AML-193 (cell line): ENCODE measurements around the gene KITLG.
"Not testable (repeated sequence)": the region's sequence is repeated elsewhere in the genome, so short reads cannot be mapped to it uniquely, and the experiment has no call there.

ENCODE experiments used
- DNase-seq, 2 experiments: peaks; one replicate each; lab custom pipeline; 2025; lab: John Stamatoyannopoulos, UW

Gene KITLG

DNA sequence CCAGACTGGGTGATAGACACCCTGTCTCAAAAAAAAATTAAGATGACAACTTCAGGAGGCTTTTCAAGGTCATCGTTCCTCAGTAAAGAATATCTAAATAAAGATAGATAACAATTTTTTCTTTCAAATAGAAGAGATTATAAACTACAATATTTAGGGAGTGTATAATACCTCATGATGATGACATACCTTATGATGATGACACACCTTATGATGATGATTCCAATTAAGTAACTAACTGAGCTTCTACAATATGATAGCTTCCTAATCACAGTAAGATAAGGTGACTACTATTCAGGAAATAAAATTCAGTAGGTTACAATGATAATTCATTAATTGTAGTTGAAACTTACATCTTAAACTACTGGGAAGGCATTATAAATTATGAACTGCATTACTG lies 40.4 kb downstream of the KITLG start:
- DNase-seq, result no peak

DNA sequence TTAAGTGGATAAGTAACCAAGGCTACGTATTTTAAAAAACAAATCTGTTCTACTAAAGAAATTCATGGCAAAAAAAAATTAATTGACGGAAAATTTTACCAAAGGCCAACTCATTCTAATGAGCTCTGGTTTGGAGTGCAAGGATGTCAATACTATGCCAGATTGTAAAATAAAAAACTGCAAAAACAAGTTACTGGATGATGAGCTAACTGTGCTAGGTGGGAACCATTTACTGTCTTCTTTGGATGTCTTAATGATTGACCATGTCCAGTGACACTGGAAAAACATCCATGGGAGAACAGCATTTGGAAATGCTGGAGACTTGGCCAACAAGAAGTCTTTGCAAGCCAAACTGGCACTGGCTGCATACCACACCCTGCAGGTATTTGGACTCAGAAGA lies 41.6 kb downstream of the KITLG start:
- DNase-seq, result no peak

DNA sequence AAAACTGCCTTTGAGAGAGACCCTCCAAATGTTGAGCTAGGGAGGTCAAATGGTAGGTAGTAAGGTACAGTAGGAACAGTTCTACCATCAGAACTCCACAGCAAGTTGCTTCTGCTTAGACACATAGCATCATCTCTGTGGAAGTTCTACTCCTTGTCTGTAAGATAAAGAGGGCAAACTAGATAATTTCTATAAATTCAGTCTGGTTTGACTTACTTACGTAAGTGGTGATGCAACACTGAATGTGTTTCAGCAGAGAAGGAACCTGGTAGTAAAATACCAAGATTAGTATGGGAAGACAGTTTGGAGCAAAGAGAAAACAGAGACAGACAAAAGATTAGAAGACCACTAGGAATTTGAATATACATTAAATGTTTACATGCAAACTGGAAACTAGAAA lies 42.0 kb downstream of the KITLG start:
- DNase-seq, result no peak

DNA sequence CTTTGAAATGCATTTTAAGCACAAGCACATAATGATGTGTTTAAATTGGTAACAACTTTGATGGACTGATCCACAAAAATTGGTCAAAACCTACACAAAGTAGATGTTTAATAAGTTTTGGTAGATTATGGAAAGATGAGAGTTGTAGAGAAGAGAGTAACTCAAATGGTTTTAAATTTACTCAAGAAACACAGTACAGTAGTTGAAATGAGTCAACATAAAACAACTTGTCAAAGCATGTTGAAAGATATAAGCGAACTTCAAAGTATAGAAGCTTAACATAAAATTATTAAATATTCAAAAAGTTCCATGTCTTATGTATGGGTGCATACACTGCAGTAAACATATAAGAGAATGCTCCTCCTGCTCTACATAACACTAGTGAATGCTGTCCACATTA lies 49.4 kb downstream of the KITLG start:
- no peak for DNase-seq

DNA sequence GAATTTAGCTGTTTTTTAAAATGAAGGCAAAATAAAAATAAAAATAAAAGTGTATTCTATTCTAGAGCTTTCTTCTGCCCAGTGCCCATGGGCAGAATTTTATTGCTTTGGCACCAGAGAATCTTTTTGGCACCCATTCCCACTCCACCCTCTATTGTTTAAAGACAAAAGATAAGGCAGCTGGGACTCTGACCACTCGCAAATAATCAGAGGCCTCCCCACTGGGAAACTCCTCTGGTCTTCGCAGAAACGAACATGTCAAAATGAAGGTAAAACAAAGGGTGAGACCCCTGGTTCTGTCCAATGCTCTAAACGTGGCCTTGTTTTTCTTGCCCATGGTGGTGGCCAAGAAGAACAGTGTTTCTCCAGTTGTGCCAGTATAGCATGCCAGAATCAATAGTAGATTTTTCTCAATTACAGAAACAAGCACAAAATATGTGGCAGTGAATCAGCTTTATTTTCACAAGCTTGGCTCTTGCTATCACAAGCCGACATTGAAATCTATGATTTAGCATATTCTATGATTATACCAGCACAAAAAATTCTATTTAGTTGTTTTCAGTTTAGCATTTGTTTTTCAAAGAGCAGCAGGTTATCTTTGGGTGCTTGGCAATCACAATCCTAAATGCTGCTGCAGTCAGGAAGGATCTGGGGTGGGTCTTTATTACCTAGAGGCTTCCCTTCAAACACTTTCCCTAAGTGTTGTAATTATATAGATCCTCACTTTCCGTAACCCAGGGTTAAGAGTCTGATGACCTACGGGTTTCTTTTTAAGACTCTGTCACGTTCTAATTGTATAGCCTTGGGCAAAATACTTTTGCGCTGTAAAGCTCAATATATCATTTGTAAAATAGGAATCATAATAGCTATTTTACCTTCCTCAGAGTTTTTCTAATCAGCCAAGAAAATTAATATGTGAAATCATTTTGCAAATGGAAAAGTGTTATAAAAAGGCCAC lies 50.5 kb downstream of the KITLG start:
- DNase-seq, result no peak

DNA sequence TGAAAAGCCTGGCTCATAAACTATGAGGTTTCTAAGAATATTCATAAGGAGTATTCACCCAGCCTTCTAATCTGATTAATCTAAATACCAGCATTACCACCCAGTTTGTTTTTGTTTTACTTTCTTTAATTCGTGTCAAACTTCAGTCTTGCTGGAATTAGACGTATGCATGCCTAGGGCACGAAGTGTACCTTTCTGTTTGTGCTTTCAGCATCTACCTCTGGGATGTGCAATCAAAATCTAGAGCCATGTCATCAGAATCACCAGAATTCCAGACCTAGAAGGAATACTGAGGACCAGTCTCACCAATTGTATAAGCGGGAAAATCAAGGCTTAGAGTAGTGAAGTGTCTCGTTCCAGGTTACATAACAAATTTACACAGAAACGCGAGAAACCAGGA lies 57.3 kb downstream of the KITLG start:
- DNase-seq, result no peak

DNA sequence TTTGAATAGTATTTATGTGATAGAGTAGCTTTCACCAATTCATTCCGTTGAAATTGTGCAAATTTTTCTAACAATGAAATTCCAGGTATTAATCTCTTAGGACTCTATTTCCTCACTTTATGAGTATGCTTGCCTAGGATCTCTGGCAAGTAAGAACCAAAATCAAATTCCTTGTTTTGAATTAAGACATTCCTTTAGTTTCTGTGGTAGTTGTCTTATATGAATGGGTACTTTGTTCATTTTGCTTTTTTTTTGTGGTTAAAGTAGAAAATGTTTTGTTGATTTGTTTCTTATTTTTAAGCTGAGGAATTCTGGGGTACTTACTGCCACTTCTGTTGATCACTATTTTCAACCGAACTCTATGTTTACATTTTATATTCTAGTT lies 59.8 kb downstream of the KITLG start:
- DNase-seq, result no peak

DNA sequence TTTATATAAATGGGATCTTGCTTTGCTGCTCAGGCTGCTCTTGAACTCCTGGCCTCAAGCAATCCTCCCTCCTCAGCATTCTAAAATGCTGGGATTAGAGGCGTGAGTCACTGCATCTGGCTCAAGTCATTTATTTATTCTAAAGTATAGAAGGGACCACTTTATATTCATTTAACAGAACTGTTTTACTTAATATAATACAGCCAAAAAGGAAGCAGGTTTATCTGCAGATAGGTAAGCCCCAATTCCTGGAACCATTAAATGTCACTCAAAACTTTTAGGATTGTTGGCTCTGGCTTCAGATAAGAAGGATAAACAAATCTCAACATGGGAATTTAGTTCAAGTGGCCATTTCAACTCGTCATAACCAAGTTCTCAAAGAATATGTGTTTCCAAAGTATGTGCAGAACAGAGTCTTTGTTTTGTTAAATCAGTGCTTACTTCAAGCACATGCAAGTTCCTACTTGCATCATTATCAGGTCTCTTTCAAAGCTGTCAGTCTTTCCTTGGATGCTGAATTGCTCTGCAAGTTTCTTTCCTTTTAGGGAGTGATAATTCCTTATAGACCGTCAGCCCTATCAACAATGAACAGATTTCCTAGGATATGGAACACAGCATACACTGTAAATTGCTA lies 60.4 kb downstream of the KITLG start:
- DNase-seq, result no peak

DNA sequence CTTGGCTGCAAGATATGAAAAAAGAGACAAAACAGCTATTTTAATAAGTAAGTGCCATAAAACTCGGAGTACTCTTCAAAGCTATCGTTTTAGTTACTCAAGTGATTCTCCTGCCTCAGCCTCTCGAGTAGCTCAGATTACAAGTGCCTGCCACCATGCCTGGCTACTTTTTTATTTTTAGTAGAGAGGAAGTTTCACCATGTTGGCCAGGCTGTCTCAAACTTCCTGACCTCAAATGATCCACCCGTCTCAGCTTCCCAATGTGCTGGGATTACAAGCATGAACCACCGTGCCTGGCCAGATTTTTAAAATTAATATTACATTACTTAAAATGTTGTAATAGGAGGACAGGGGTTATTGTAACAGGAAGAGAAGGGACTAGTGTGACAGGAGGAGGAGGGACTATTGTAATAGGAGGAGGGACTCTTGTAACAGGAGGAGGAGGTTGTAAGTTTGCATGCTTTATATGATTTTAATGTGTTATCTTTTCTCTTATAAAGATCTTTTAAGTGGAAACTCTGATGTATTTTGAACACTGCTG lies 61.3 kb downstream of the KITLG start:
- DNase-seq, result no peak

DNA sequence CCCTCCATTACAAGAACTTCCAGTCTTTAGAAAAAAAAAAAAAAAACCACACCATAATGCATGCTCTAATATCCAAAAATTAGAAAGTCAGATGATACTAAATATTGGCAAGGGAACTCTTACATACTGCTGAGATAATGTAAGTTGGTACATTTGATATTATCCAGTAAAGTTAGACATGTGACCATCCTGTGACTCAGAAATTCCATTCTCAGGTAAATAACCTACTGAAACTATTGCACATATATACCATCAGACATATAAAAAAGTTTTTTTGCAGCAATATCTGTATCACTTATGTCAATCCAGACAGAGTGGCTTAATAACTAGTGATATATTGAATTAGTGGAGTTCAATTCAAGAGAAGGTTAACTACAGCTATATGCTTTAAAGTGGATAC lies 63.5 kb downstream of the KITLG start:
- no peak for DNase-seq

DNA sequence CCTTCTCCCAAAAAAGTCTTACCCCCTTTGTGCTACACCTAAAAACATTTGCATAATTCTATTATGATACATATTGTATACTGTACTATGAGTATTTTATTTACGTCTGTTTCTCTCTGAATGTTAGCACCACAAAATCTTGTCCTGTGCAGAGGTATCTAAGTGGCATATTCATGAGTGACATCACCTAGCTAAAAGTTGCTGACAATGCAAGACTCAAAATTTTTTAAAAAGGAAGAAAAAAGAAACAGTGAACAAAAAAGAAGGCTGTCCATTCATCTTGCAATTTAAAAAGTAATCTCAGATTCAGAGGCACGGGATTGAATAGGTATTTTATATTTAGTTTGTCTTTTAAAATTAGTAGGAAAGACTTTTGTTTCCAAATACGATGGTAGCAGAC lies 69.4 kb downstream of the KITLG start:
- no peak for DNase-seq

DNA sequence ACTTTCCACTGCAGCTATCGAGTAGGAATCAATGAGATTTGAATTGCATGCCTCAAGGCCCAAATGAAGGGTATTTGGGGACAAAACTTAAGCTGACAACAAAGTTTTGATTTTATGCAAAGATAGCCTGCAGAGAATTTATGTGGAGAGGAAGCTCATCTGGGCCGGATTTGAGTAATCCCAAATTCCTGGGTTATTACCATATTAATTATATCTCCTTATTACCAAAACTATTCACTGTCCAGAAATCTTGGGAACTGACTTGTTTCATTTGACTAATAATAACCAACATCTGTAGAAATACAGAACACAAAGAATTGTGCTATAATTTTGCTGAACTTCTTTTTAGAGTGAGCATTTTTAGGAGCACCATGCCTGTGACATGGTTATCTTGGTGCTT lies 70.4 kb downstream of the KITLG start:
- DNase-seq, result no peak

DNA sequence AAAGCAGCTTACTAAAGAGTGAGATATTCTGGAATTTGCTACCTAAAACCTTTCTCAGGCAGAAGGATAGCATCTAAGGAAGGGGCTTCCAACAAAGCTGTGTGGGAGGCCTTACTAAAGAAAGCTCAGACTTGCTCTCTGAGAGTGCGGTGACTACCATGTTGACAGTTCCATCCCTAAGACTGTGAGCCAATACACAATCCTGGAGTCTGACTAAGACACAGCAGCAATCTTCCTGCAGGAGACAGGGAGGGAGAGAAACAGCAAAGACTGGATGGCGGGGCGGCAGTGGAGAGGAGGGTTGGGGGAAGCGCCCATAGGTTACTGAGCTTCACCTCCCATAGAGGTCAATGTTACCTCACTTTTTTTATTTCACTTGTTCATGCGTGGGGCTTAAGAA lies 70.9 kb downstream of the KITLG start:
- no peak for DNase-seq

DNA sequence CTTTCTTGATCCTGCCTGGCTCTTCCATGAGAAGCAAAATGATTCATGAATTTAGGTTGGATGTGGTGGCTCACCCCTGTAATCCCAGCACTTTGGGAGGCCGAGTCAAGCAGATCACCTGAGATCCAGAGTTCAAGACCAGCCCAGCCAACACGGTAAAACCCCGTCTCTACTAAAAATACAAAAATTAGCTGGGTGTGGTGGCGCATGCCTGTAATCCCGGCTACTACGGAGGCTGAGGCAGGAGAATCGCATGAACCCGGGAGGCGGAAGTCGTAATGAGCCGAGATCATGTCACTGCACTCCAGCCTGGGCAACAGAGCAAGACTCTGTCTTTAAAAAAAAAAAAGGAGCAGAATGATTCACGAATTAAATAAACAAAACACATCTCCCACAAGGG lies 72.4 kb downstream of the KITLG start:
- DNase-seq, result not testable (repeated sequence)

DNA sequence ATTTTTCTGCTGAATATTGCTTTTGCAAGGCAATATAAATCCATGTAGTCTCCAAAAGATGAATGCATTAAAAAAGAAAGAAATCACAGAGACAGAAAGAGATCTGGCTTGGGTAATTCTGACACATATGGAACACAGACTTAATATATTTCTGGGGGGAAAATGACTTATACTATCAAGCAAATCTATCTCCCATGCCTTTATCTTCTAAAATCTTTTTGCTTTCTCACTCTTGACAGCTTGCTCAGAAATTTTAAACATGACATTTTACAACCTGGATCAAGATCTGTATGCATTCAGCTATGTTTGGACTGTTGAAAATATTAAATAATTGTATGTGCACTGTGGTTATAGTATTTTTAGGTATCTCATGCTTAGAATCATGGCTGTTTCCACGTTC lies 73.0 kb downstream of the KITLG start:
- DNase-seq, result no peak

DNA sequence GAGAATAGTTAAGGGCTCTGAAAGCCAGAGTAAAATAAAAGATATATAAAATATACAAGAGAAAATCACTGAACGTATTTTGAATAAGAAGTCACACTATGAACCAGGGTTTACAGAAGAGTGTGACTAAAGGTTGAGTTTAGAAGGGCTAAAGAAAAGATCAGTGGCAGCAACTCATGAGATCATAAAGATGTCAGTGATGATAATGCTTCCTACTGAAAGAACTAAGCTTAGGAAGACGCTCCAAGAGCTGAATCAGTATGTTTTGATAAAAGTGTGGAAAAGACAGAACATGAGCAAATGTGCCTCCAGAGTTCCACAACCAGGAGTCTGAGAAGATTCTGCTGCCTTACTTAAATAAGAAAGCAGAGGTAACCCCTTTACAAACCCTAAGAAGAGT lies 74.6 kb downstream of the KITLG start:
- DNase-seq, result no peak

DNA sequence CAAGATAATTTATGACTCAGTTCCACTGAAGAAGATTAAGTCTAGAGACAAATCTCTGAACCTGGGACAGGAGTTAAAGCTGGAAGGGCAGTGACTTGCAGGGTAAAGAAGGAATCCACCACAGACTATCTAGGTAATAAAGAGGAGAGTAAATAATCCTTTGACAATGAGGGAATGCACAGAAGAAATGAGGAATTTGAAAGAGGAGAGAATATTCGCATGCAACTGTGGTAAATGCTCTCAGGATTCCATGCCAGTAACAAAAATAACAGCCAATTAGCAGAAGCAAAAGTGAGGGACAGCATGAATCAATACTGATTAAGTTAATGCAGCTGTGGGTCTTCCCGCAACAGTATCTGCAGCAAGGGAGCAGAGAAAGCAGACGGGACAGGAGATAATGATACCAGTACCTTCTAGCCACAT lies 77.0 kb downstream of the KITLG start:
- no peak for DNase-seq

DNA sequence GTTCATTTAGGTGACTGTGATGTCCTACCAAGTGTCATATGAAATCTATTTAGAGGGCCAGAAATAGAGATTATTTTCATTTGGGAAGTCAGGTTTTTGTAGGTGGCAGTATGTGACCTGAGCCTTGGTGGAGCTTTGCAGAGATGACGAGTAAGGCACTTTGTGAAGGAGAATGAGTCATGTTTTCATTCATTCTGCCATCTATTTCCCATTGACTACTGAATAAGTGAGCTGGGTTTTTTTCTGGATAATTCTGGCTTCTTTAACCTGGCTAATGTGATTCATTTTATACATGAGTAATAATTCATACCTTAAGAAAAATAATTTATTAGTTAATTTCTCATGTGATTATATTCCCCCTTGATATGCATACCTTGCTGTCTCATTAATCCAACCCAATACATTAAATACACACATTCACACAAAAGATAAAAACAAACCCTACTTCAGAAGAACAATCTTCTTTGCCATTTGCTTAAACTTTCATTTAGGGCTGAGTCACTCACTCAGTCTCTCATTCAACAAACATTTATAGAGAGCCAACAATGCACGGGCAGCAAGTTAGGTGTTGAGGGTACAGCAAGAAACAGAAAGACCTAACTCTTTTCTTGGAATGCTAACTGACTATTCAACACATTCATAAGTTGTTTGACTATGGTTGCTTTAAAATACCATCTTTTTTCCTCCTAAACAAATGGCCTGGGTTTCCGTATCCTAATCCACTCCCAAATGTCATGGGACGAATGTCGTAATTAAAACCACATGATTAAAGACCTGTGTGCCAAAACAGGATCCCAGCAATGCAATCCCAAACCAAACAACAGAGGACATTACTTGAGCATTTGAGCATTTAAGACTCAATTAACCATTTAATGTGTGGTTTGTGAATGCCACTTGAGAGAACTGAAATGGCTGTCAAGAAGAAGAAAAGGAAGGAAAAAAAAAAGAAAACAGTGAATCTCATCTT lies 78.0 kb downstream of the KITLG start:
- no peak for DNase-seq

DNA sequence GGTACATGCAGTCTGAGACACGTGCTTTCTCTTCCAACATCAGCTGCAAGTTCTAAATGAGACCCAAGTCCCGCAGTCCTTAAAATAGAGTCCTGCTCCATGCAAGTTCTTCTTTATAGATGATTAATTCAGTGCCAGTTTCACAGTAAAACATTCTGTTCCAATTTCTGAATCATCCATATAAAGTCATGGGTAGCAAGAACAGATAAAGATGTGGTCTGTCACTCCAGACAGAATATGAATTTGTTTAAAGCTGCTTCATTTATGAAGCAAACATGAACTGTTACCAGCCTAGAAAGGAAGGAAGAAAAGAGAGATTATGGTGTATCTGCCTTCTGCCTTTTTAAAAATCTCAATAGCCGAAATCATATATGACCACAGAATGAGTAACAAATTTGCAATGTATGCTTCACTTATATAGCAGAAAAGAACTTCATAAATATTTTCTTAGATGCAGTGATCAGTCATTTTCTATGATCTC lies 83.3 kb downstream of the KITLG start:
- no peak for DNase-seq

DNA sequence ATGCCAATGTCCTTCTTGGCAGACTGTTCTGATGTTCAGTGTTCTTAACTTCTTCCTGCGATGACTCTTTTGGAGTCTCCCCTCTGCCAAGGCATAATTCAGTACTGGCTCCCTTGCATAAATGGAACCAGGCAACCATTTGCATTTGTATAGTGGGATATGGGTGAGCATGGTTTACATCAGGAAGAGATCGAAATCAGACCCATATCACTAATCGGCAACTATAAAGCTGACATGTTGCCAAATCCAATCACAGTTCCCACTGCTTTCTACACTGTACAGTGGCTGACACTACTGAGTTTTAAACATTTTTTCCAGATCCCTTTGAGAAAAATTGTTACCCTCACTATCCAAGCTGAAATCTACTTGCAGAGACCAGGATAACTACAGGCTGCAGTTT lies 83.8 kb downstream of the KITLG start:
- DNase-seq, result no peak

DNA sequence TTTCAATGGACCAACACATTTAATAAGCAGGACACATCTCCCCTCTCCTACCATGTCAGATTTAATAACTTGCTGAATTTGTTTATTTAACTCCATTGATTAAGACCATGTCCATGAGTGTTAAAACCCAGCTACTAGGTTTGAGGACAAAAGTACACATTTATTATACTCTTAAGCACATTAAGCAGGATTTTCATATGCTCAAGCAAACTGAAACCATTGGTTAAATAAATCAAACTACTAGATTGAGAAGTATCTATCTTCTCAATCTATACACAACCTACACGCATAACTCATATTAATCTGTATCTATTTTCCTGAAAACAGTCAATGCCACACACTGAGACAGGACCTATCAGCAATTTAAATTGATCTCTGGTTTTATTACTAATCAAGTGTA lies 85.2 kb downstream of the KITLG start:
- no peak for DNase-seq

DNA sequence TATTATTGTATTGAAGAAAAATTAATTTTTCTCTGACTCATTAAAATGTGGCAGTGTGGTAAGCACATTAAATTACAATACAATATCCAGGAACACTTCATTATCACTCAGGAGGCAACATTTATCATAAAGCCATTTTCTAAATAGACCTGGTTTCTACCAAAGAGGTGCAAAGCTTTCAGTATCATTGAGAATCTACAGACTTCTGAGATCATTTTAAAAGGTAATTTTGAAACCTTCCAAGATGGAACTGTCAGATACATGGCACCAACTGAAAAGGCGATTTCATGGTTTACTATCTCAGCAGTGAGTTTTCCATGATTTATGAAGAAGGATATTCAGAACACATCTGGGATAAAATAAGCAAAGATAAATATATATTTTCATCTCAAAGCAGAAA lies 85.8 kb downstream of the KITLG start:
- no peak for DNase-seq
